NCI-H2171 treated with DMSO at 0.1 percent for 48 hours (cell line): Measurements from ENCODE around the gene ATXN1.

Experiments
- DNase-seq: peaks from one replicate; lab custom pipeline; 2025; lab: John Stamatoyannopoulos, UW

ATXN1 gene

DNA sequence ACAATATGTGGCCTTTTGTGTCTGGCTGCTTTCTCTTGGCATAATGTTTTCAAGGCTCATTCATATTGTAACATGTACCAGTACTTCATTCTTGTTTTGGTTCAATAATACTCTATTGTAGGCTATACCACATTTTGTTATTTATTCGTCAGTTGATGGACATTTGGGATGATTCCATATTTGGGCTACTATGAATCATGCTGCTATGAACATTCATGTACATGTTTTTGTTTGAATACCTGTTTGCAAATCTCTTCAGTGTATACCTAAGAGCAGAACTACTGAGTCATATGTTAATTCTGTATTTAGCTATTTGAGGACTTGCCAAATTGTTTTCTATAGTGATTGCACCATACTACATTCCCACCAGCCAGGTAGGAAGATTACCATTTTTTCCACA lies 263.0 kb downstream of the ATXN1 start:
- DNase-seq: no peak

GRCh38 chr6:16496991-16497801 lies 264.1 kb downstream of the ATXN1 start:
- DNase-seq: no peak

DNA sequence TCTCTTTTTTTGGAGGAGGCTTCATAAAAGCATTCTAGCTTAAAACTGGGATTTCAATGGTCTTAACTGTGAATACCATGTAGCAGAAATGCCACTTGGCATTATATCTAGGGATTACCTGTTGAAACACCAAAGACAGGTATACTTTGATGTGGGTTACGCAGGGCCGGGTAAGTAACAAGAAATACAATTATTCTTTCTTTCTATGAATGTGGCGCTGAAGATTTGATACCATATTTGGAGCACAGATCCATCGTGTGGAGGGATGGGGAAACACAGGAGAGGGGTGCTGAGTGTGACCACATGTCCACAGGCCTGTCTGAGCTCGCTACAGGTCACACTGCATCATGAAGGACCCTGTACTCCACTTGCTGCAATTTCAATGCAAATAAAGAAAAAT lies 265.1 kb downstream of the ATXN1 start:
- no peak for DNase-seq

DNA sequence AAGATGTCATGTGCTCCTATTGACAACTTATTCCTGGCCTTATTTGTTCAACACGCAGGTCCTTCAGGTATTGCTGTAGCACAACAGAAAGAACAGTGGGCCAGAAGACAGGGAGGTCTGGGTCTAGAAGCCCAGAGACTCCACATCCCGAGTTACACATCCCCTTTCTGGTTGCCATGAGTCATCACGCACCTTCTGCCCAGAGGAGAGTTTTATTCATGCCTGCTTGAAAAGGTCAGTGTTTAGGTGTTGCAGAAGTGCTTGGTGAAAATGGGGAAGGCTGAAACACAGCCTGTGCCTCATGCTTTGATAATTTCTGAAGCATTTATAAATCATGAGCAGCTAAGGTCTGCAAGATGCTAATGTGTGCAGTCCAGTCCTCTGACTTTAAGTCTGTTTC lies 266.5 kb downstream of the ATXN1 start:
- DNase-seq: no peak

- DNase-seq: no peak
Observed at GRCh38 chr6:16493802-16494201, 267.5 kb downstream of the ATXN1 start.

DNA sequence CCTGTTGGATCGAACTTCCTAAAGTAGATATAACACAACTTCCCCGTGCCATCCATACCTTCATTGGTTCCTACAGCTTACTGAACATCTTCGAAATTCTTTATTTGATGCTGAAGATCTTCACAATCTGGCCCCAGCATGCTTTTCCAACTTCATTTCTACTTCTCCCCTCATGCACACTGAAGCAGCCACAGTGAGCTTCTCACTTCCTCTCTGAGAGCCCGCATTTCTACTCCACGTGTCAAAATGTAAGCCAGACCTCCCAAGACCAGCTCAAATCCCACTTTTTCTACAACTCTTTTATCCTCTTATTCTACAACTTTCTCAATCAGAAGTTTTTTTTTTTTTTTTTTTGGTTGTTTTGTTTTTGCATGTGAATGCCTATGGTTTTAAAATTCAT lies 268.1 kb downstream of the ATXN1 start:
- DNase-seq: no peak

DNA sequence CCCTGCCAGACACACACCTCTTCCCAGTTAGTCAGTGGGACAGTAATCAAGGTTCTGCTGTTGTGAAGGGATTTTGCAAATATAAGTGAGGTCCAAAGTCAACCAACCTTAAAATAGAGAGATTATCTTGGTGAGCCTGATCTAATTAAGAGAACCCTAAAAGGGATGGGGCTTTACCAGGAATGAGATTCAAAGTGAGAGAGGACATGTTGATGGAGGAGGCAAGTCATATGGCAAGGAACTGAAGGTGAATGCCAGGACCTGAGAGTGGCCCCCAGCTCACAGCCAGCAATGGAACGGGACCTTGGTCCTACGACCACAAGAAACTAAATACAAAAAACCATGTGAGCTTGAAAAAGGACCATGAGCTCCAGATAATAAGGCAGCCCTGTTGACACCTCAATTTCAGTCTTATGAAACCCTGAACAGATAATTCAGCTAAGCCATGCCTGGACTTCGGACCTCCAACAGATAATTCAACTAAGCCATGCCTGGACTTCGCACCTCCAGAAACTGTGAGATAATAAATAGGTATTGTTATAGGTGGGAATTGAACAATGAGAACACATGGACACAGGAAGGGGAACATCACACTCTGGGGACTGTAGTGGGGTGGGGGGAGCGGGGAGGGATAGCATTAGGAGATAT lies 269.5 kb downstream of the ATXN1 start:
- DNase-seq: no peak

- no peak for DNase-seq
Observed at GRCh38 chr6:16490616-16491015, 270.6 kb downstream of the ATXN1 start.

DNA sequence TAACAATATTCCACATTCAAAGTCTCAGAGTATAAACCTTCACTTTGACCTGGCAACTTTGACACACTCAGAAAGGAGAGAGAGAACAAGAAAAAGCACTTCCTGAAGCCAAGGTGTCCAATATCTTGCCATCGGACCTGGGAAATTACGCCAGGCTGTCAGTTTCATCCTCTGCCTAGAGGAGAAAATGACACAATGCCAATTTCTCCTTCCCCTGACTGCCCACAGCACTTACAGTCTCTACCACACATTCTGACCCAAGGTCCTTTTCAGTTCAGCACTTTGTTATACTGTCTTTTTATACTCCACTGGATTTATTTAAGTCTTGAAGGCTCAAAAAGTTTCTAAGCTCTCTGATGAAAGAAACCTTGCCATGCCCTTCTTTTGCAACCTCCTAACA lies 272.4 kb downstream of the ATXN1 start:
- no peak for DNase-seq

DNA sequence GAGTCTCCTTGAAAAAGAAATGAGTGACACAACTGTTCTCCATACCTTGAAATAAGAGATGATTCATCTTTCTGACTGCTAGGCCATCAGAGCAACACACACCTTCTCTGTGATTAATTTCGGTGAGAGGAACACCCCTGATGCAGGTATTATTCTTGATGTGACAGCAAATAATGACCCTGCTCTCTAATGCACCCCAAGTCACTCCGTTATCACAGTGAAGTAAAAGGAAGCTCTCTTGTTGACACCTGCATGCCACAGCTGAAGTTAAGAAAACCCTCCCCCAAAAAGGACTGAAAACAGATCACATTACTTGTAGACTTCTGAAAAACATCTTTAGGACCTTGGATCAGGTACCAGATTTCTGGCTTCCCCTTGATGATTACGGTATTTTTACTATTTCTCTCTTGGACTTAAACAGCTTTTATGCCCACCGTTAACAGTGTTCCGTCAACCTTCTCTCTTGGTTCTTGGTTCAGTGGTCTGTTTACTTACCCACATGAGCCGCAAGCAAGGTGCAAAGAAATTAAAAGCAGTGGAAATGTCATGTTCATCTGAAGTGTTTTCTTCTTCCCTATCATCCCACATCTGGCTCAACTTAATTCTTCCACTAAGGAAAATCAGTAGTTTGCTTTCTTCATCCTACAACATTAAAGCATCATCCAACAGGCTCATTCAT lies 273.1 kb downstream of the ATXN1 start:
- no peak for DNase-seq

- no peak for DNase-seq
Observed at GRCh38 chr6:16486661-16487060, 274.6 kb downstream of the ATXN1 start.

DNA sequence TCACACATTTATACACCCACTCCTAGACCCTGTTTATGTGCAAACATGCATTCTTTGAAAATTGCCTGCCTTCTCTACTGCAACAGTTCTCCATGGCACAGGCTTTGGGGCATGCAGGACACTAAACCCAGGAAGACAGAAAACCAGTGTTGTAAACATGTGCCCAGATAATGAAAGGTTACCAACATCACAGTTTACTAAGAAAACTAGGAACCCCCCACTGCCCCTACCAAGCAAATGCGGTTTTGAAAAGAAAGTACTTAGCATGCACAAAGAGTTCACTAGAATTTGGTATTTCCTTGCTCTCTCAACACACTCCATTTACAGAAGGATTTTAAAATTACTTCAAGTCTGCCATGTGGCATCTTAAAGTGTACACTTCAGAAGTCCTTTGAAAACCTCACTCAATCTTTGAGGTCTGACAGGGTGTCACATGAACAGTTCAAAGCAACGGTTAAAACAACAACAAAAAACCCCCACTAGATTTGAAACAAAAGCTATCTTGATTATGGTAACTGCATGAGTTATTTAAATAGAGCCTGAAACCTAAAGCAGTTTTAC lies 277.9 kb downstream of the ATXN1 start:
- no peak for DNase-seq

GRCh38 chr6:16482702-16483314 lies 278.5 kb downstream of the ATXN1 start:
- no peak for DNase-seq

DNA sequence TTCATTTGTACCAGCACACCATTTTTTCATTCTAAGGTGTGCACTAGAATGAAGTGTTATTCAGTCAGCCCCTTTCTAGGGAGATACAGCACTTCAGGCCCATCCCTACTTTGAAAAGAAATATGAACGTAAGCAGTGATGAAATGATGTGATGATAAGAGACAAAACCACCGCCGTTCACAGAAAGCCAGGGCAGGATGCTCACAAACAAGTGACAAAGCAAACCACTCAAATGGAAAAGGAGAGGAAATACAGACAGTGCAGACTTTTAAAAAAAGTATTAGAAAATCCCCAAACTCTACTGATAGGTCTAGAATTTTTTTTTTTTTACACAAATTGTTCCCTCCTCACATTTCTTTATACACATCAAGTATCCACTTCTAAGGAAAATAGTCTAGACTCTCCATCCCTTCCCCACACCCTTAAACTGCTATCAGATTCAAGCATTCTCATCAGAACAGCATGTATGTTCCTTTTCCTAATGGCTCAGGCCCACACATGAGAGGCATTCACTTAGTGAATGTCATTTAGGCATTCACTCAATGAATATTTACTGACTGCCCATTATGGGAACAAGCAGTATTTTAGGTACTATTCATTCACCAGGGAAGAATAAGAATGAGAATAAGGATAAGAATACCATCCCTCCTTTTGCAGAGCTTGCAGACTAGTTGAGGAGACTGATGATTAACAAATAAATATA lies 279.4 kb downstream of the ATXN1 start:
- DNase-seq: no peak

GRCh38 chr6:16480763-16481560 lies 280.3 kb downstream of the ATXN1 start:
- DNase-seq: no peak

- no peak for DNase-seq
Observed at GRCh38 chr6:16477367-16478149, 283.7 kb downstream of the ATXN1 start.

DNA sequence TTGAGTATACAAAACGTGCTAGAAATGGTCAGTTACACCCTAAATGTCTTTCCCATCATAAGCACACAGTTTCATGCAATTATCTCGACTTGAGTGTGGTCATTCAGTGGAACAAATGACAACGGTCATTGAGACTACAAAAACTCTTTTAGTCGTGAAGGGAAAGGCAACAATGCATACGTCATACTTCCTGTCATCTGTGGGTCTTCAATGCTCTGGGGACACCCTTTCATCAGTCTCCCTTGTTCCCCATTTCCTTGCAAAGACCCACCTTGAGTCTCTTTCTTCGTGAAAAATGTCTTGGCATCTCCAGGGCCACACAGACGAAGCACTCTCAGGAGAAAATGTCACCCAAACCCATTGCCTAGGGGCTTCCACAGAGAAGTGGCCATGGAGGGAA lies 284.4 kb downstream of the ATXN1 start:
- no peak for DNase-seq

DNA sequence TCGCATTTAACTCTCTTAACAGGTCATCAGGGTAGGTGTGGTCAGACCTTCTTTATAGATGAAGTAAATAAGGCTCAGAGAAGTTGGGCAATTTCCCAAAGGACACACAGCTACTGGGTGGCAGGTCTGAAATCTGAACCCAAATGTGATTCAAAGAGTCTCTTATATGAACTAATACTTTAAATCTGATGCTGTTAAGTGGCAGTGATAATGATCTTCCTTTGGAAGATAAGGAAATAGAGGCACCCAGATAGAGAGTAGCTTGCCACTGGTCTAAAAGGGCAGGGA lies 285.8 kb downstream of the ATXN1 start:
- DNase-seq: no peak

- DNase-seq: no peak
Observed at GRCh38 chr6:16474772-16475493, 286.3 kb downstream of the ATXN1 start.
